ENCODE measurements around the gene PHTF1.

The PHTF1 gene

DNA sequence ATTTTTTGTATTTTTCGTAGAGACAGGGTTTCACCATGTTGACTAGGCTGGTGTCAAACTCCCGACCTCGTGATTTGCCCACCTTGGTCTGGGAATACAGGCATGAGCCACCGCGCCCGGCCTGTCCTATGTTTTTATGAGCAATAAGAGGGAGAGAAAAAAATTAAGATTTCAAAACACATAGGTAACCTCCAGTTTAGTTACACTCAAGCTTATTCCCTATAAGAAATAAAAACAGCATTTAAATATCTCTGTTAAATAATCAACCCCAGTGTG, 45.9 kb upstream of the PHTF1 start:
- Histone ChIP-seq H3K4me1 (ENCODE audit: control insufficient read depth, low read length) (peaks cover 21% of the 10 kb centered on the region), H3K79me2 (ENCODE audit: control insufficient read depth, low read length) (peaks cover 99% of the 10 kb centered on the region), H3F3A (ENCODE audit: control insufficient read depth, insufficient read depth) (no peaks in the 10 kb centered on the region), H3K4me3 (ENCODE audit: low read length) (no peak overlapping the region), H3K9me3 (ENCODE audit: control insufficient read depth, insufficient read depth, low read length) (no peaks in the 10 kb centered on the region), H3K36me3 (ENCODE audit: control insufficient read depth, low read length) (peaks cover 20% of the 10 kb centered on the region), H3K9me2 (replicated peaks; ENCODE audit: control insufficient read depth, low read length) (no peaks in the 10 kb centered on the region), H4K20me1 (ENCODE audit: control insufficient read depth, insufficient read depth, low read depth, low read length) (peaks cover 15% of the 10 kb centered on the region), H3K4me2 (ENCODE audit: low read length) (no peak overlapping the region), H3K27me3 (ENCODE audit: control insufficient read depth, low read length) (no peaks in the 10 kb centered on the region), H3K27ac (ENCODE audit: low read depth, low read length) (no peak overlapping the region)
- TF ChIP-seq EZH2phosphoT487 (IDR thresholded peaks at IDR 0.05; ENCODE audit: borderline replicate concordance, low read length) (no peak), CTCF (IDR thresholded peaks at IDR 0.05; ENCODE audit: low read depth, low read length, poor library complexity, severe bottlenecking) (no peak)

DNA sequence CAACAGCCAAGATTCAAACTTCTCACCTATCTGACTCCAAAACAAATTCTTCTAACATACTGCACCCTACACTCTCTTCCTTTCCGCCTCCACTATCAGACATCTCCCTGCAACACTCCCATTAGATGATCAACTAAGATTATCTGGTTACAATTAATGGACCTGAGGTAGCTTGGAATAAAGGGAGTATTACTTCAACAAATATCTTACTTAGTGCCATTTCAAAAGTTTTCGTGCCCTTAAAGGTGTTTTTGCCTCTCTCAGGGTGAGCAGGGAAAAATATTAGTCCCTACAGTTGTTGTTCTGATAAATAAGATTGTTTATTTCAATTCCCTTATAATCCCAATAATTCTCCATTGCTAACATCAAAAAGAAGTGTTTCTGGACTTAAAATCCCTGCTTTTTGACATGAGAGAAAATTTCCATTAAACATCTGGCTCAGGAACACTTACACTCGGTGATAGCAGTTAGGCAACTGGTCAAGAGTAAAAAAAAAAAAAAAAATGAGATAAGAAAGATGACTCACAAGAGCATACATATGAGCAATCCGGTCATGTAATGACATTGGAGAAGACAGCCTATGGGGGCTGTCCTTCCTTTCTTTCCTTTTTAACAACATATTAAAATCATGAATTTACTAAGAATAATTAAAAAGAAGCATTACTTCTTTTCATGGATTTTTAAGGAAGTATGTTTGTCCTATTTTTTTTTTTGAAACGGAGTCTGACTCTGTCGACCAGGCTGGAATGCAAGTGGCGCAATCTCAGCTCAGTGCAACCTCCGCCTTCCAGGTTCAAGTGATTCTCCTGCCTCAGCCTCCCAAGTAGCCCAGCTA, 45.4 kb upstream of the PHTF1 start:
- TF ChIP-seq EZH2phosphoT487 (IDR thresholded peaks at IDR 0.05; ENCODE audit: borderline replicate concordance, low read length) (no peak), CTCF (IDR thresholded peaks at IDR 0.05; ENCODE audit: low read depth, low read length, poor library complexity, severe bottlenecking) (no peak)
- Histone ChIP-seq H3K4me3 (ENCODE audit: low read length) (no peak overlapping the region), H3K4me2 (ENCODE audit: low read length) (no peak overlapping the region), H3K9me3 (ENCODE audit: control insufficient read depth, insufficient read depth, low read length) (no peaks in the 10 kb centered on the region), H3K27me3 (ENCODE audit: control insufficient read depth, low read length) (no peaks in the 10 kb centered on the region), H3F3A (ENCODE audit: control insufficient read depth, insufficient read depth) (no peaks in the 10 kb centered on the region), H3K36me3 (ENCODE audit: control insufficient read depth, low read length) (peaks cover 20% of the 10 kb centered on the region), H3K27ac (ENCODE audit: low read depth, low read length) (no peak overlapping the region), H3K4me1 (ENCODE audit: control insufficient read depth, low read length) (peaks cover 16% of the 10 kb centered on the region), H4K20me1 (ENCODE audit: control insufficient read depth, insufficient read depth, low read depth, low read length) (peaks cover 15% of the 10 kb centered on the region), H3K9me2 (replicated peaks; ENCODE audit: control insufficient read depth, low read length) (no peaks in the 10 kb centered on the region), H3K79me2 (ENCODE audit: control insufficient read depth, low read length) (peaks cover 99% of the 10 kb centered on the region)

- Histone ChIP-seq H3K4me2 (ENCODE audit: low read length) (no peak overlapping the region), H4K20me1 (ENCODE audit: control insufficient read depth, insufficient read depth, low read depth, low read length) (peaks cover 10% of the 10 kb centered on the region), H3K27ac (ENCODE audit: low read depth, low read length) (no peak overlapping the region), H3K9me2 (replicated peaks; ENCODE audit: control insufficient read depth, low read length) (no peaks in the 10 kb centered on the region), H3K9me3 (ENCODE audit: control insufficient read depth, insufficient read depth, low read length) (no peaks in the 10 kb centered on the region), H3K27me3 (ENCODE audit: control insufficient read depth, low read length) (no peaks in the 10 kb centered on the region), H3K4me3 (ENCODE audit: low read length) (no peak overlapping the region), H3K36me3 (ENCODE audit: control insufficient read depth, low read length) (peaks cover 21% of the 10 kb centered on the region), H3K79me2 (ENCODE audit: control insufficient read depth, low read length) (peaks cover 98% of the 10 kb centered on the region), H3K4me1 (ENCODE audit: control insufficient read depth, low read length) (0 out of 2 replicates have a peak, but pooled peaks cover 3% of the 10 kb centered on the region), H3F3A (ENCODE audit: control insufficient read depth, insufficient read depth) (no peaks in the 10 kb centered on the region)
- TF ChIP-seq CTCF (IDR thresholded peaks at IDR 0.05; ENCODE audit: low read depth, low read length, poor library complexity, severe bottlenecking) (no peak), EZH2phosphoT487 (IDR thresholded peaks at IDR 0.05; ENCODE audit: borderline replicate concordance, low read length) (no peak)
Measured at GRCh38 chr1:113802367-113803007, 43.2 kb upstream of the PHTF1 start.
